ENCODE data around the gene SH3BP1.
"Not testable (repeated sequence)": the region's sequence is repeated elsewhere in the genome, so short reads cannot be mapped to it uniquely, and the experiment has no call there.

Gene SH3BP1

GRCh38 chr22:37633625-37634416 is 5.6 kb upstream of the SH3BP1 start:
- DNase-seq: peak; percentile 87

GRCh38 chr22:37634417-37634924 is 5.0 kb upstream of the SH3BP1 start:
- no peak for DNase-seq

- no peak for DNase-seq
Observed at GRCh38 chr22:37635157-37635556, 4.3 kb upstream of the SH3BP1 start.

- peak; percentile 32 for DNase-seq
Observed at GRCh38 chr22:37636186-37636948, 3.1 kb upstream of the SH3BP1 start.

DNA sequence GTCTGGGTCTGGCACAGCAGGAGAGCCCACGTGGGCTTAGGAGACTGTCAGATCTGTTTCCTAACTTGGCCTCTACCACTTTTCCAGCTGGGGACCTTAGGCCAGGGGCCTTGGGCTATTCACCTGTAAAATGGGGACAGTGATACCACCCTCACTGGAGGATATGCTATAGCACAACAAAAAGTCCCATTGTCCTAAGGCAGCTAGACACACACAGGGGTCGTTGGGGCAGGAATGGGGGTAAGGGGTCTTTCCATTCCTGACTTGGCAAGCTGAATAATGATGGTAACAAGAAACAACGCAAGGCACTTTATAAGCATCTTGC is 2.6 kb upstream of the SH3BP1 start:
- no peak for DNase-seq

GRCh38 chr22:37638391-37639069 is 939 bp upstream of the SH3BP1 start:
- no peak for DNase-seq

DNA sequence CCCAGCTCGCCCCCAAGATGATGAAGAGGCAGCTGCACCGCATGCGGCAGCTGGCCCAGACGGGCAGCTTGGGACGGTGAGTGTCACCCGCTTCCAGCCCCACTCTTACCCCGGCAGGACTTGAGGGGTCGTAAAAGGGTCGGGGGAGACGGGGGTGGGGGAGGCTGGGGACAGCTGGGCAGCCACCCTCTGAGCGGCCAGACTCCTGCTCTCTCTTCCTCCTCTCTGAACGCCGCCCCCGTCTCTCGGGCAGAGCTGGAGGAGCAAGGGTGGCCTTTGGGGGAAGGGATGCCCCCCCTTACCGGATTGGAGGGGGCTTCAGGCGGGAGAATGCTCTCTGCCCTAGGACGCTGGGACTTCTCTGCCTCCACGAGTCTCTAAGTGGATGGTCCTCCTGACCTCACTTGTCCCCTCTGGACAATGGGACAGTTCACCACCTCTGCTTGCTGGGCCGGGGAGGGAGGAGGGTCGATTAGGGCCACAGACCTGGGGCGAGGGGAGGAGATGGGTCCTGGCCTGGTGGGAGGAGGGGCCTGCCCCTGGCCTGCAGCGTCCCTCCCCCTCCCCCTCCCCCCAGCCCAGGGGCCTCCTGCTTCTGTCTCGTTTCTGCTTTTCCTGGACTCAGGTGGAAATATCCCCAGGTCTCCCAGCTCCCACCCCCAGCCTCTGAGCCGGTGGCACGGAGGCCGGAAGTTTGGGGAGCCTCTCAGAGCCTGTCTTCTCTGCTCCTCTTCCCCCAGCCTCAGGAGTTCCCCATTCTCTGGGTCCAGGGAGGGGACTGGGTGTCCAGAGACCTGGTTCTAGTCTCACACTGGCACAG is 512 bp downstream of the SH3BP1 start:
- DNase-seq: no peak

- DNase-seq: no peak
Observed at GRCh38 chr22:37640591-37641560, 1.4 kb downstream of the SH3BP1 start.

DNA sequence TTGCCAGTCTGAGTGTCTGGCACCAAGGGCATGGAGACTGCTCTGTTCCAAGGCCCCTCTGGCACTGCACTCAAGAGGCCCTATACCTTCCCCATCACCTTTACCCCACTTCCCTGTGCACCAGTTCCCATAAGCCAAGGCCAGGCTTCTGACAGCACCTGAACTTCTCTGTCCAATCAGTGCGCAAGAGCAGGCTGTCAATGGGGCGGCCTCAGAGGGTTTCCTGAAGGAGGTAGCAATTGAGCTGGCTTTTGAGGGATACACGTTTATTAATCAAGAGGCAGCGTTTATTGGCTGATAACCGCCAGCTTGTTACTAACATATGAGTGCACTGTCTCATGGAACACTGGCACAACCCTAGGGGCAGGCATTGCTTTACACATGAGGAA is 2.1 kb downstream of the SH3BP1 start:
- DNase-seq: no peak

DNA sequence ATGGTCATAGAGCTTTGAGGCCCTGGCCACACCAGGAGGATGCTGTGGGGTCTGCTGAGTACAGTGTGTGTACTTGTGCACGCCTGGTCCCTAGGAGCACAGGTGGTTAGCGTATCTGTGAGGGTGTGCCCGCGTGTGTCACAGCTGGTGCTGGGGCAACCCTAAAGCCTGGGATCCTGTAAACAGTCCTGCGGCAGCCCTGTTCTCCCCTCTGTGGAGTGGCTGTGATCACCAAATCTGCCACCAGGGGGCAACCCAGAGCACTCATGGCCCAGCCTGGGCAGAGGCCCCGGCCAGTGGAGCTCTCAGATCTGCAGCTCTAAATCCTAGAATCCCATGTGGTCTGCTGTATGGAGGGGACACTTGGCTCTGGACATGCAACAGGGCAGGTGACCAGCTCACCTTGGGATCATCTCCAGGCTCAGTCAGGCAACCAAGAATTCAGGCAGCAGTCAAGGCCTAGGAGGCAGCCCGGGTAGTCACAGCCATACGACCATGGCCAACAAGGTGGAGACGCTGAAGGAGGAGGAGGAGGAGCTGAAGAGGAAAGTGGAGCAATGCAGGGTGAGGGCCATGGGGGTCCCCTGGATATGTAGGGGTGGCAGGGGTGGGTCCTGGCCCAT is 3.9 kb downstream of the SH3BP1 start:
- peak; percentile 59 for DNase-seq

- no peak for DNase-seq
Observed at GRCh38 chr22:37647317-37647716, 7.8 kb downstream of the SH3BP1 start.

GRCh38 chr22:37647928-37648327 is 8.5 kb downstream of the SH3BP1 start:
- no peak for DNase-seq

DNA sequence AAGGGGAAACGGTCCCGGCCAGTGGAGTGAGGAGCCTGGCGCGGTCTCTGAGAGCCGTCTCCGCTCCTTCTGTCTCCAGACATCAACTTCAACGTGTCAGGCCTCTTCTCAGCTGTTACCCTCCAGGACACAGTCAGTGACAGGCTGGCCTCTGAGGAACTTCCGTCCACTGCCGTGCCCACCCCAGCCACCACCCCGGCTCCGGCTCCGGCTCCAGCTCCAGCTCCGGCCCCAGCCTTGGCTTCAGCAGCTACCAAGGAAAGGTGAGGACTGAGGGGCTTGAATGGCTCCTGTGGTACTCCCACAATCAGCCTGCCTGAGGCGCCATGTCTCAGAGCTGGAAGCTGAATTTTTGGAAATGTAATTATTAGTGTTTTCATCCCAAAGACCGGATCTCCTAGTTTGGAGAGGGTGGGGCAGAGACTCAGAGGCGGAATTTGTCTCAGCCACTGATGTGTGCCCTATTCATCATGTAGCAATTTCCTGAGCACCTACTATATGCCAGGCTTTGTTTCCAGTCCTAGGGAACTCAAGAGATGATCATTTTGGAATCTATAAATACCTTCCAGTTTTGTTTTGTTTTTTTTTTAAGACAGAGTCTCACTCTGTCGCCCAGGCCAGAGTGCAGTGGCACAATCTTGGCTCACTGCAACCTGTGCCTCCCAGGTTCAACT is 11.1 kb downstream of the SH3BP1 start:
- DNase-seq: no peak

GRCh38 chr22:37654563-37655251 is 15.2 kb downstream of the SH3BP1 start:
- DNase-seq: no peak

- DNase-seq: no peak
Observed at GRCh38 chr22:37655252-37655563, 15.7 kb downstream of the SH3BP1 start.

- DNase-seq: not testable (repeated sequence)
Observed at GRCh38 chr22:37656583-37656982, 17.1 kb downstream of the SH3BP1 start.

DNA sequence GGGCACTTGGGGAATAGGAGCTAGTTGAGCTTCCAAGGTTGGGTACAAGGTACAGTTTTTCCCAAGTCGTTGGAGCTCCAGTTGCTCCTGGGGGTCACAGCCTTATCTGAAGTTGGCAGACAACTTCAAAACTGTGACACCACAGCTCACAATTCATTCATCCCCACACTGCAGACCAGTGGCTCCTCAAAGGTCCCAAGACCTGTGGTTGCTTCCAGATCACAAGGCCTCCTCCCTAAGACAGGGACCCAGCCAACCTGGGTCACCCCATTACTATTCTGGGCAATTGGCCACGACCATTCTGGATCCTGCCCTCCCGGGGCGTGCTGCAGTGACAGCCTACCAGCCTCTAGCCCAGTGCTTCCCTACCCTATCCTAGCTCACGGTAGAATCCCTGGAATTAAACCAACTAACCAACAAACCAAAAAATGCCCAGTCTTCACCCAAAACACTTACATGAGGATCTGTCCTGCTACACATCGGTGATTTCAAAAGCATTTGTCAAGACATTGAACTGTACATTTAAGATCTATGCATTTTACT is 18.2 kb downstream of the SH3BP1 start:
- DNase-seq: no peak

GRCh38 chr22:37658133-37659065 is 18.9 kb downstream of the SH3BP1 start, which contains the start of gene PDXP:
Gene PDXP (plus strand): TSS chr22:37658723. CDS start chr22:37658783, 60 bp downstream.
- peak; percentile 100 for DNase-seq
